Smooth muscle cell (in vitro differentiated cells): ENCODE data around the gene KRT4. TPM values are rescaled to one million over a fixed set of nuclear protein-coding genes. Genes with fewer than 3 reads are reported as not detected.
"Not testable (repeated sequence)": the region's sequence is repeated elsewhere in the genome, so short reads cannot be mapped to it uniquely, and the experiment has no call there.

ENCODE experiments used
- DNase-seq: peaks from one replicate; lab custom pipeline; 2025; ENCODE audit not compliant: unreplicated experiment; lab: John Stamatoyannopoulos, UW
- H2AFZ ChIP-seq: fragments of 200-600 bp; sonication (generic); 2 replicates; pipeline ENCODE4 v1.6.0; 2016; ENCODE audit warnings: antibody characterized with exemption, low read depth, mild to moderate bottlenecking
- H3F3A ChIP-seq: fragments of 200-600 bp; sonication (generic); 2 replicates; pipeline ENCODE4 v1.6.0; 2017; ENCODE audit warnings: antibody characterized with exemption, low read depth
- H3K27ac ChIP-seq: fragments of 200-600 bp; sonication (generic); 2 replicates; pipeline ENCODE4 v1.5.1; 2016; ENCODE audit warnings: low read depth, mild to moderate bottlenecking
- H3K27me3 ChIP-seq: fragments of 200-600 bp; sonication (generic); 2 replicates; pipeline ENCODE4 v1.6.1; 2016; ENCODE audit warnings: low read depth, mild to moderate bottlenecking
- H3K36me3 ChIP-seq: fragments of 200-600 bp; sonication (generic); 2 replicates; pipeline ENCODE4 v1.5.1; 2016; ENCODE audit warnings: low read depth
- H3K4me1 ChIP-seq: fragments of 200-600 bp; sonication (generic); 2 replicates; pipeline ENCODE4 v1.5.1; 2016; ENCODE audit warnings: low read depth
- H3K4me2 ChIP-seq: fragments of 200-600 bp; sonication (generic); 2 replicates; pipeline ENCODE4 v1.6.0; 2016; ENCODE audit warnings: mild to moderate bottlenecking
- H3K4me3 ChIP-seq: fragments of 200-600 bp; sonication (generic); 2 replicates; pipeline ENCODE4 v1.5.1; 2016; ENCODE audit warnings: mild to moderate bottlenecking
- H3K79me2 ChIP-seq: fragments of 200-600 bp; sonication (generic); 2 replicates; pipeline ENCODE4 v1.6.0; 2016; ENCODE audit warnings: low read depth, mild to moderate bottlenecking
- H3K9ac ChIP-seq: fragments of 200-600 bp; sonication (generic); 2 replicates; pipeline ENCODE4 v1.6.0; 2016; ENCODE audit warnings: low read depth
- H3K9me3 ChIP-seq: fragments of 200-600 bp; sonication (generic); replicated peaks from 2 replicates; pipeline ENCODE4 v1.5.1; 2016; ENCODE audit warnings: low read depth
- H4K20me1 ChIP-seq: fragments of 200-600 bp; sonication (generic); 2 replicates; pipeline ENCODE4 v1.6.0; 2016; ENCODE audit warnings: low read depth
- CTCF ChIP-seq: fragments of 200-600 bp; sonication (generic); IDR thresholded peaks from 2 replicates; pipeline ENCODE4 v1.5.1; 2017; ENCODE audit warnings: borderline replicate concordance, mild to moderate bottlenecking, antibody characterized with exemption; ENCODE audit not compliant: insufficient read depth, poor library complexity, severe bottlenecking
- WGBS: methylation state at CpG from one replicate; pipeline ENCODE4 v1.1.7; 2016; ENCODE audit warnings: low lambda C conversion rate; 5-methylcytosine and 5-hydroxymethylcytosine counted together
- polyA plus RNA-seq: library from polyadenylated mRNA; unstranded; fragments of >200 nt; fragmentation: Nextera tagmentation; extraction: Ambion mirVana; gene quantifications from 2 replicates; pipeline ENCODE4 v1.2.1, GENCODE V29; 2016
- total RNA-seq: library from RNA; depleted of rRNA; stranded (reverse); fragments of >200 nt; gene quantifications from 2 replicates; pipeline ENCODE4 v1.2.3, GENCODE V29; 2014

The KRT4 gene
- total and polyA plus RNA-seq, 2 experiments from 2014 or later, result not detected

- no peak for TF ChIP-seq CTCF
These were observed 50.8 kb downstream of the KRT4 start for GRCh38 chr12:52763036-52763659.

GRCh38 chr12:52761802-52762201, 52.1 kb downstream of the KRT4 start:
- DNase-seq, result no peak
- WGBS, result 92% methylated on average over 2 of the region's 2 CpGs
- H3K27ac ChIP-seq, result no peak overlapping the region
- no peak overlapping the region for H3K4me2 ChIP-seq
- no peaks in the 10 kb centered on the region for H3K9me3 ChIP-seq
- no peak for TF ChIP-seq CTCF
- H3K36me3 ChIP-seq, result no peaks in the 10 kb centered on the region
- no peaks in the 10 kb centered on the region for H3K79me2 ChIP-seq
- no peak overlapping the region for H3K9ac ChIP-seq
- no peak overlapping the region for H3K4me3 ChIP-seq
- no peaks in the 10 kb centered on the region for H4K20me1 ChIP-seq
- no peak overlapping the region for H2AFZ ChIP-seq
- no peaks in the 10 kb centered on the region for H3F3A ChIP-seq
- H3K27me3 ChIP-seq, result peaks cover 5% of the 10 kb centered on the region
- no peaks in the 10 kb centered on the region for H3K4me1 ChIP-seq

More at GRCh38 chr12:52763036-52763659, 50.8 kb downstream of the KRT4 start:
- Histone ChIP-seq H3K27ac (no peak overlapping the region), H3K4me2 (no peak overlapping the region), H3K4me1 (no peaks in the 10 kb centered on the region), H3F3A (no peaks in the 10 kb centered on the region), H4K20me1 (no peaks in the 10 kb centered on the region), H3K9me3 (no peaks in the 10 kb centered on the region), H3K4me3 (no peak overlapping the region), H3K79me2 (no peaks in the 10 kb centered on the region), H2AFZ (no peak overlapping the region), H3K36me3 (no peaks in the 10 kb centered on the region), H3K27me3 (no peaks in the 10 kb centered on the region), H3K9ac (no peak overlapping the region)
- 78% methylated on average over 9 of the region's 9 CpGs for WGBS
- no peak for DNase-seq

- not testable (repeated sequence) for H3F3A ChIP-seq, H3K27me3 ChIP-seq, H3K4me3 ChIP-seq, H3K79me2 ChIP-seq, H3K4me2 ChIP-seq, H3K27ac ChIP-seq, H3K36me3 ChIP-seq, DNase-seq, H4K20me1 ChIP-seq, H2AFZ ChIP-seq, H3K9ac ChIP-seq, H3K4me1 ChIP-seq, H3K9me3 ChIP-seq
- 75% methylated on average over 8 of the region's 8 CpGs for WGBS
These were observed 52.7 kb downstream of the KRT4 start for GRCh38 chr12:52761218-52761617.

- Histone ChIP-seq H3K4me2 (no peak overlapping the region), H4K20me1 (no peaks in the 10 kb centered on the region), H3K4me1 (no peaks in the 10 kb centered on the region), H3K27ac (no peak overlapping the region), H3F3A (no peaks in the 10 kb centered on the region), H3K9me3 (no peaks in the 10 kb centered on the region), H3K36me3 (no peaks in the 10 kb centered on the region), H3K27me3 (peaks cover 8% of the 10 kb centered on the region), H3K79me2 (no peaks in the 10 kb centered on the region), H3K4me3 (no peak overlapping the region), H2AFZ (no peak overlapping the region), H3K9ac (no peak overlapping the region)
- TF ChIP-seq CTCF, result no peak
- no peak for DNase-seq
These were observed 53.3 kb downstream of the KRT4 start for GRCh38 chr12:52760623-52761022.
